HepG2 (cell line): ENCODE results near the gene SAMSN1.

Source experiments
- CHD2 ChIP-seq: IDR thresholded peaks from 2 replicates; pipeline ENCODE4 v1.6.1; 2011; ENCODE audit warnings: low read depth, low read length, improper control_type of control experiment
- JUN ChIP-seq: sonication (generic); formaldehyde crosslinking; IDR thresholded peaks from 2 replicates; pipeline ENCODE4 v1.4.0; 2020; ENCODE audit warnings: mild to moderate bottlenecking, missing genetic modification reagents

DNA sequence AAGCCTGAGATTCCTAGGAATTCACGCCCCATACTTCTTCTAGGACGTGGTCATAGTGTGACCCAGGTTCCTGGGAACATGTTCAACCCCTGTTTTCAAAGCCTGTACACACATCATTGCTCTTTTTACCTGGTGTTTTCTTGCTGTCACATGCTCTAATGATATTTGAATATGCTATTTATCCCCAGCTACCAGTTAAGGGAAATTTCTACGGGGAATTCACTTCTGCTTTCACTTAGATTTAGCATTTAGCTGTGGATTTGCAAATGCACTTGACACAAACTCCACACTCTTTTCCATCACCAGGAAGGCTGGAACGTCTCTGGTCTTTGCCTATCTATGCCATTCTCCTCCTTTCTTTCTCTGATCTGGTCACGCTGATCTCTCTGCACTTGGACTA is 11.3 kb upstream of the SAMSN1 start:
- TF ChIP-seq CHD2 (no peak), JUN (CRISPR knock-in tag) (no peak)
